GM10847 (cell line): ENCODE measurements around the gene CEMIP2.

Experiments
- POLR2A ChIP-seq: IDR thresholded peaks from 2 replicates; pipeline ENCODE4 v1.6.1; 2011; ENCODE audit not compliant: insufficient read length; ENCODE audit errors: extremely low read depth

CEMIP2 gene

DNA sequence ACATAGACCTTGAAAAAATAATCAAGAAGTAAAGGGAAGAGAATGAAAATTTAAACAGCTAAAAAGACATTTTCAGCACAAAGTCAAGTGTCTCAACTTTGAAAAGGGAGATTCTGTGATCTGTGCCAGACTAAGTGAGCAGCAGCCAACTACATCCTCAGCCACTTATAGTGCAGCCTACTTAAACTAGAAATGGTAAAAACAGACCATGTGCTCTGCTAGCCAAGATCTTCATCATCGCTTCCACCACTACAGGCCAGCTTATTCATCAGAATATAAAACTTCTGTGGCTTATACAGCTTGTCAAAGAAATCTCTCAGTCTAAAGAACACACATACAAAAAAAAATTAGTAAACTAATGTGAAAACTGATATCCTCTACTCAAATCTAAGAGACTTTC, 63.5 kb downstream of the CEMIP2 start:
- no peak for TF ChIP-seq POLR2A

GRCh38 chr9:71703172-71703872, 65.0 kb downstream of the CEMIP2 start:
- no peak for TF ChIP-seq POLR2A

GRCh38 chr9:71697882-71698281, 70.4 kb downstream of the CEMIP2 start:
- no peak for TF ChIP-seq POLR2A

GRCh38 chr9:71694332-71694731, 74.0 kb downstream of the CEMIP2 start:
- no peak for TF ChIP-seq POLR2A

DNA sequence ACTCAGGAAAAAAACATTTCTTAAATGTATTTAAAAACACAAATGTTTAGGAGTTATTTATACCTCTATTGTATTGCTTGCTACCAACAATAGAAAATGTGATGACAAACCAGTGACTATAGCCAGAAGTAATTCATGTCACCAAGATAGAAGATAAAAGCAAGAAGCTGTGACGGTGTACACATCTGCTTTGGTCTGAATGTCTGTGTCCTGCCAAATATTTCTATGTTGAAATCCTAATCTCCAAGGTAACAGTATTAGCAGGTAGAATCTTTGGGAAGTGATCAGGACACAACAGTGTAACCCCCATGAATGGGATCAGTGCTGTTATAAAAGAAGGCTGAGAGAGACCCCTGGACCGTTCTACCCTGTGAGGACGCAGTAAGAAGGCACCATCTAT, 74.7 kb downstream of the CEMIP2 start:
- TF ChIP-seq POLR2A, result no peak

DNA sequence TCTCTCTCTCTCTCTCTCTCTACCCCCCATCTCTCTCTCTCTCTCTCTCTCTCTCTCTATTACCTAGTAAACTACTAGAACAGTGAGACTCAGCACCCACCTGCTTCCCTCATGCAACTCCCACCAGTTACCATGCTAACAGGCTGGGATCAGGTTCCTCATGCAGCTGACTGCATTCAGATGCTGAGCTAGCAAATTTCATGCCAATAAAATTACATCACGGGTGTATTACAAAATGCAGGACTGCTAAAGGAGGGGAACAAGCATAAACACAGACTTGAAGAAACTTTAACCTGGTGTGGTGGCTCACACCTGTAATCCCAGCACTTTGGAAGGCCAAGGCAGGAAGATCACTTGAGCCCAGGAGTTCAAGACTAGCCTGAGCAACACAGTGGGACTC, 76.0 kb downstream of the CEMIP2 start:
- no peak for TF ChIP-seq POLR2A

DNA sequence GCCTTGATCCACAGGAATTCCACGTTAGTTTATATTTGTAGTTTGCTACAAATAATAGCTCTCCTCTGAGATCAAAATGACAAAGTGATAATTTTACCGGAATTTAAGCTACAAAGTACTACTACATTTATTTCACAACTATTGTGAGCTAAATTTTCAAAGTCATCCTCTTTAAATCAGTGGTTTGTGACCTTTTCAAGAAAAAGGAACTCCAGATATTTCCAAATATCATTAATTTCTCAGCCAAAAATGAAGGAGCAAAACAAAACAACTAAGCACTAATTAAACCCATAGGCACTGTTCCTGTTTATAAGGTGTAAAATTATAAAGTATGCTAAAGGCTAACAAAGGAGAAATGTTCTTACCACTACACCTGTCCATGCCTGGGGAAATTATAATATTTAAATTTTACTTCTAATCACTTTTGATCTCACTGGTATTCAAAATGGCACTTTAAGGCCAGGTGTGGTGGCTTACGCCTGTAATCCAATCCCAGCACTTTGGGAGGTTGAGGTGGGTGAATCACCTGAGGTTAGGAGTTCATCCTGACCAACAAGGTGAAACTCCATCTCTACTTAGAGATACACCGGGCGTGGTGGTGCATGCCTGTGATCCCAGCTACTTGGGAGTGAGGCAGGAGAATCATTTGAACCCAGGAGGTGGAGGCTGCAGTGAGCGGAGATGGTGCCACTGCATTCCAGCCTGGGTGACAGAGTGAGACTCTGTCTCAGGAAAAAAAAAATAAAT, 77.5 kb downstream of the CEMIP2 start:
- TF ChIP-seq POLR2A, result no peak

DNA sequence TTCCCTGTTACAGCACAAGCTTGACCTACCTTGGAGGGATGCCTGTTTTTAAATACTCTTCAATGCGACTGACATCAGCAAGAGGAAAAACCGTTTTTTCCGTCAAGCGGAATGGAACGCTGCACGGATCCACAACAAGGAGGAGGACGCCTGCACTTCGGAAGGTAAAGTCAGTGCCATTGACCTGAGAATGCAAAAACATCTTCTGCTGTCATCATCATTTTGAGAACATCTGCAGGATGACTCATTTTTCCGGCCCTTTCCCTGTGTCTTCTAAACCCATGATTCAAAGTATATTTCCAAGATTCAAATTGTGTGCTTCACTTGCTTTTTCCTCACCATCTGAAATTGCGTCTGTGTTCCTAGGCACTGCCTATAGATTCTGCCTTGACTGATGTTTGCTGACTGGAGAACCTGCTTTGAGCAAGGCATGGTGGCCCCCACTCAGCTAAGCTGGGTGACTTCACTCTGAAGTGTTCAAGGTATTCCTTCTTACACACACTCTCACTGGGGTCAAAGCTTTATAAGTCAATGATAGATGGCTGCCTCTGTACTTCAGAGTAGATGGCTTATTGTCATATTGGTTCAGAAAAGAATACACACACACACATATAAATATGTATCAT, 78.1 kb downstream of the CEMIP2 start:
- no peak for TF ChIP-seq POLR2A

DNA sequence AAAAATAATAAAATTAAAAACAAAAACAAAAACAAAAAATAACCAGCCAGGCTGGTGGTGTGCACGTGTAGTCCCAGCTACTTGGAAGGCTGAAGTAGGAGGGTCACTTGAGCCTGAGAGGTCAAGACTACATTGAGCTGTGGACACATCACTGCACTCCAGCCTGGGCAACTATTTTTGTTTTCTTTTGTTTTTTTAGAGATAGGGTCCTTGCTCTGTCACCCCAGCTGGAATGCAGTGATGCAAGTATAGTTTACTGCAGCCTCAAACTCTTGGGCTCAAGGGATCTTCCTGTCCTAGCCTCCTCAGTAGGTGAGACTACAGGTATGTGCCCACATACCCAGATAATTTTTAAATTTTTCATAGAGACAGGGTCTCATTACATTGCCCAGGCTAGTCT, 80.6 kb downstream of the CEMIP2 start:
- TF ChIP-seq POLR2A, result no peak

DNA sequence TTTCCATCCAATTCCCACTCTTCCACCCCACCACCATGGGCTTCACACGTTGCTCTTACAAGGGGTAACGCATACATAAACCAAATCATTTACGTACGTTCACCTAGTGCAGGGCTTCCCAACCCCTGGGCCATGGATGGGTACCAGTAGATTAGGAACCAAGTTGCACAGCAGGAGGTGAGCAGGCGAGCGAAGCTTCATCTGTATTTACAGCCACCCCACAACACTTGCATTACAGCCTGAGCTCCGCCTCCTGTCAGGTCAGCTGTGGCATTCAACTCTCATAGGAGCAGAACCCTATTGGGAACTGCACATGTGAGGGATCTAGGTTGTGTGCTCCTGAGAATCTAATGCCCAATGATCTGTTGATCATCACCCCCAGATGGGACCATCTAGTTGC, 82.3 kb downstream of the CEMIP2 start:
- no peak for TF ChIP-seq POLR2A

DNA sequence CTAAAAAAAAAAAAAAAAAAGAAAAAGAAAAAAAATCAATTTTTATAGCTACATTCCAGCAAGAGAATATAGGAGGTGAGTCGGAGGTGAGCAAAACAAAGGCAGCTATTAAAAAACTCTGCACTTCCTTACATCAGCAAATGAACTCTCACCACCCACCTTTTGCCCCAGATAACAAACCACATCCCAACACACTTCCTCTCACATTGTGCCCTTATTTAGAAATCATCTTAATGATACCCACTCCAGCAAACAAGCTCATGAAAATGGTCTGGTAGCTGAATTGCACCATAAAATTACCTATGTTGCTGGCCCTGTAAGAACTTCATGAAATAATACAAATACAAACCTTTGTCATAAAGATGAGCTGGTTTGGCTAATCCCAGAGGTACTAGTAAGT, 82.9 kb downstream of the CEMIP2 start:
- no peak for TF ChIP-seq POLR2A

DNA sequence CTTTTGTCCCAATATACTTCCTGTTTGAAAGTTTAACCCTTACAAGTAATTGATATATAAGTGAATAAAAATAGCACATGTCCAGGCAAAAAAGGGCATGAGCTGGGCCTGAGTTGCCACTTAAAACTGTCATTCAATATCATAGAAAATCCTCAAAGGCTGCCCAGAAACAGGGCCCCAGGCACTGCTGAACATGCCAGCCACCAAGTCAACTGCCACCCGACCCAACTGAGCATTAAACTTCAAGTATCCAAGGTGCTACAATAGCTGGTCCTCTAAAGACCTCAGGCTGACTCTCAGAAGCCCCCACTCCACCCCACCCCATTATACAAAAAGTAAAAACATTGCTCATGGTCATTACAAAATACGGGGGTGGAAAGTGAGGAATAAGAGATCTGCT, 83.7 kb downstream of the CEMIP2 start:
- no peak for TF ChIP-seq POLR2A

DNA sequence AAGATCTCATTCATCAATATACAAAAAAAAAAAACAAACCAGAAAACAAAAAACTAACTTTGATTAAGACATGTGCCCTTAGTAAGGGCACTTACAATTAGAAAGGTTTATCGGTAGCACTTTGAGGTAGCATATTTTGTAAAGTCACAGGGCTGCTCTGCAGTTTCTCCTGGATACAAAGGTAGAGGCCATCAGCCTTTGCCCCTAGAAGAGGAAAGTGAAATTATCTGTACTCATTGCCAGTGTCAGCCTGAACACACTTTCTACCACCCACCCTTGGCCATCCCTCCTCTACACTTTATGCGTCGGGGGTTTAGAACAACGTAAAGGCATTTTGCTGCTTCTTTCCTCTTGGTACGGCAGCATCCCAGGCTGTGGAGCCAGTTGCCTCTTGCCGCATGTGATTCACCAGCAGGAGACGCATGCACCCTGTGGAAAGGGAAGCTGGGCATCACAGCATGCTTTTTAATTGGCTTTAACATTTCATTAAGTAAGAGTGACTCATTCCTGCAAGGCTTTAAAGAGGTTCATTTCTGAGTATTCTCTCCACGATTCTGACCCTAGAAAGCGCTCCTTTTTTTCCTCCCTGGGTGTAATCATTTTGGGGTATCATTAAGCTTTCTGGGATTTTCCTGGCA, 84.6 kb downstream of the CEMIP2 start:
- TF ChIP-seq POLR2A, result no peak

DNA sequence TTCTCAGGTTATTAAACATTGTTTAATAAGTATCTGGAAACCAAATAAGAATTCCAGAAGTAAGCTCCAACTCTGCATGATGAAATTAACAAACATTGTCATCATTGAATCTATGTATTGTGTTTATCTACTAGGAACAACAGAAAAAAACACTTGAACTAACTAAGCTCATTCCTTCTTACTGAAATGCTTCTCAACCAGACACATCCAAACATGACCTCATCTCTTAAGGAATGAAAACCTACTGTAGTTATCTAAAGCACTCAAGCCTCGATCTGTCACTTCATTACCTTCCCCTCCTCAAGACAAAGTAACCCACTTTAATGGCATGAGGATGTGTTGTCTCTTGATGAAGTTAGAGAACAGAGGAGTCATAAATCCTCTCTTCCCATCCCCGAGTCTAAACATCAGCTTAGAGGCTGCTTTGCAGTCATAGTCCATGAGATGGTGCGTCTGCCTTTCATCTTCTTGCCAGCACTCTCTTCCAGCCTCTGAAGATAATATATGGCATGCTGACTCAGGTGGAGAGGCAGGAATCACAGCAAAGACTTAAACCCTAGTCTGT, 86.5 kb downstream of the CEMIP2 start:
- TF ChIP-seq POLR2A, result no peak

DNA sequence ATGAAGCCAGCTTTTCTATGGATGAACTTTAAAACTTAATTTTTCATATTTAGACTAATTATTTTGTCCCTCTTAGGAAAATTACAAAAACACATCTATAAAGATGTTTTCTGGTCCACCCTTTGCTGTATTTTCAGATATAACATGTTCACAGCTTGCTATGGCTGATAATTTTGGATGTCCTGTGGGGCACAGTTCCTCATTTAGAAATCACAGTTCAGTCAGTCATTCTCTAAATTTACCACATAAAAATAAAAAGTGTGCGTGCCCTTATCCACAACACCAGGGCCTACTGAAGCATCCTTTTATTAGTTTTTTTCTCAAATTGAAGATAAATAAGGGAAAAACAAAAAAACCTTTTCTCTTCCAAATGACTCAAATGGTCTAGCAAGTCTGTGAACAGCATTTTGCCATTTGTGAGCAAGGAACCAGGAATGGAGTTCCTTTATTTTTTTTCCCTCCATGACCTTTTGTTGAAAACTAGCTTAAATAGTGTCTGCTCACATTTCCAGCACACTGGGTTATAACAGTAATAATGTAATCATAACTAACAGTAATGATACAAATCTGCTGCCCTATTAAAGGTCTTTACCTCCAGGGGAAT, 87.1 kb downstream of the CEMIP2 start:
- TF ChIP-seq POLR2A, result no peak

DNA sequence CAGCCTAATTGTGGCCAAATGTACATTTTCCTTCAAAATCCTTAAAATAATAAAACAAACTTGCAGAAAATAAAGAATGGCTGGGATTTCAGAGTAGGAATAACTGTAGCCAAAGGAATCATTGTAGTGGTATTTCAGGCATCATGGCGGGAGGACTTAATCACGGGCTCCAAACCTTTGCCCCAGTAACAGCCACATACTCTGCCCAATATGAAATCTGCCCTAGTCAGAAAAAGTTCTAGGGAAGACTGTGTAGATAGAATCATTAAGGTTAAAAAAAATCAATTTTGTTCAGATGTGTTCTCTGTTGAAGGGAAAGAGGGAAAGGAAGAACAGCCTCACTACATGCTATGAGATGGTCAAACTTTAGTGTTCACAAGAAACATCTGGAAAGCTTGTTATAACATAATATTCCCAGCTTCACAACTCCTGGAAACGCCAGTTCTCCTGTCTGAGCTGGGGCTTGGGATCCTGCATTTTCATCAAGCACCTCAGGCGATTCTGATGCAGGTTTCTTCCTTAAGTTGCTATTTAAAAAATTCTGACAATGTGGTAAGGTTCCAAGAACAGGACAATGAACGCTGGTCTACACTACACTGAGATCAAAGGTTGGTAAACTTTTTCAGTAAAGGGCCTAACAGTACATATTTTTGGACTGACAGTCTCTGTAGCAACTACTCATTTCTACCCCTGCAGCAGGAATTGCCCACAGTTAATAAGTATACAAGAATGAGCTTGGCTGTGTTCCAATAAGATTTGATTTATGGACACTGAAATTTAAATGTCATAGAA, 87.9 kb downstream of the CEMIP2 start:
- no peak for TF ChIP-seq POLR2A
